Natural killer cell (primary cell): ENCODE measurements around the gene RGMA. TPM values are rescaled to one million over a fixed set of nuclear protein-coding genes. Genes with fewer than 3 reads are reported as not detected.

Source experiments
- ATAC-seq, 3 donors: fragments of 150-1000 bp in 2 of 3; fragments of 200-7000 bp in 1 of 3; cut with Tn5 transposase; 1 replicate in 1 of 3; 2 replicates in 2 of 3; pipeline ENCODE4 v1.10.0; 2021; ENCODE audit warnings: mild to moderate bottlenecking in 2 of 3, moderate library complexity in 2 of 3
- DNase-seq, 2 donors: peaks; one replicate each; pipeline versions ENCODE4 v3.0.0 to v3.0.0-alpha.2; 2013 to 2021; ENCODE audit warnings: mixed read lengths in 1 of 2
- H3K27ac ChIP-seq: one replicate; pipeline ENCODE4 v1.5.1; 2013; ENCODE audit warnings: mild to moderate bottlenecking, low read length
- H3K27me3 ChIP-seq: one replicate; pipeline ENCODE4 v1.6.1; 2013; ENCODE audit warnings: low read length; ENCODE audit not compliant: control insufficient read depth, insufficient read depth
- H3K36me3 ChIP-seq: one replicate; pipeline ENCODE4 v1.6.1; 2013; ENCODE audit warnings: low read length; ENCODE audit not compliant: control insufficient read depth, insufficient read depth
- H3K4me1 ChIP-seq: one replicate; pipeline ENCODE4 v1.6.1; 2013; ENCODE audit warnings: low read length; ENCODE audit not compliant: control insufficient read depth, insufficient read depth
- H3K4me3 ChIP-seq: one replicate; pipeline ENCODE4 v1.5.1; 2013; ENCODE audit warnings: low read length
- H3K9me3 ChIP-seq: one replicate; pipeline ENCODE4 v1.6.1; 2013; ENCODE audit warnings: low read length; ENCODE audit not compliant: control insufficient read depth, insufficient read depth
- H3K27ac Mint-ChIP-seq, 2 donors: one replicate each; pipeline ENCODE4 v1.8.0; 2022; ENCODE audit warnings: mild to moderate bottlenecking in 2 of 2, mixed read lengths in 2 of 2, moderate library complexity in 1 of 2
- H3K27me3 Mint-ChIP-seq, 2 donors: one replicate each; pipeline ENCODE4 v1.8.0; 2022; ENCODE audit warnings: low read depth in 2 of 2, mixed read lengths in 2 of 2
- H3K36me3 Mint-ChIP-seq: one replicate; pipeline ENCODE4 v1.8.0; 2022; ENCODE audit warnings: mixed read lengths
- H3K4me1 Mint-ChIP-seq, 2 donors: one replicate each; pipeline ENCODE4 v1.8.0; 2022; ENCODE audit warnings: mixed read lengths in 2 of 2
- H3K4me3 Mint-ChIP-seq: one replicate; pipeline ENCODE4 v1.8.0; 2022; ENCODE audit warnings: mild to moderate bottlenecking, moderate library complexity, mixed read lengths
- H3K9me3 Mint-ChIP-seq, 2 donors: one replicate each; pipeline ENCODE4 v1.8.0; 2022; ENCODE audit warnings: mixed read lengths in 2 of 2
- CTCF ChIP-seq: fragments of 200-600 bp; IDR thresholded peaks from one replicate; pipeline ENCODE4 v1.8.0; 2022; ENCODE audit warnings: antibody characterized with exemption
- WGBS: methylation state at CpG from one replicate; pipeline ENCODE4 v1.1.7; 2013; ENCODE audit warnings: missing lambda C conversion rate; ENCODE audit not compliant: insufficient coverage; 5-methylcytosine and 5-hydroxymethylcytosine counted together
- intact Hi-C: fragments of 100-400 bp; cut with micrococcal nuclease; formaldehyde crosslinking; loops from one replicate; pipeline ENCODE4 v1.14.2; 2022
- total RNA-seq, 4 donors: library from RNA; stranded (reverse); fragments of 120-200 nt in 1 of 4; gene quantifications; one replicate each; pipeline versions ENCODE4 v1.2.3 to v1.2.4, GENCODE V29; 2013 to 2022

The RGMA gene
- total RNA-seq, 3 donors from 2014 or later (not counting 1 experiment from before 2014, with no cell fraction given) = not detected

DNA sequence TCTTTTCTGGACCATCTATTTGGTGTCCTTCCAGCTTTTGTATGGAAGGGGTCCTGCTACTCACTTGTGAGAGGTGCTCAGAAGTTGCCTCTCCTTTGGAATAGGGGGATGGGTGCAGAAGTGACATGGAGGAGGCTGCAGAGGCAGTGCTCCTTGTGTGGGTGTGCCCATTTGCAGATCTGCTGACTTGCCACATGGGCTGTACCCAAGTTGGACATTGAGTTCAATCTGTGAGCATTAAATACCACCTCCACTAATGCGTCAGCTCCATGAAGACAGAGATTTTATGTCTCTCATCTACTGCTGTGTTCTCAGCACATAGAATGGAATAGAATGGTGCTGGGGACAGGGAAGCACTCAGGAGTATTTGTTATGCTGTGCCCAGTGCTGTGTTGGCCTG, 76.2 kb downstream of the RGMA start:
- H3K27me3 ChIP-seq = no peaks in the 10 kb centered on the region
- Mint-ChIP-seq H3K36me3 (peaks cover 59% of the 10 kb centered on the region), H3K9me3 (no peaks in the 10 kb centered on the region), H3K4me3 (no peak overlapping the region), H3K27me3 (no peaks in the 10 kb centered on the region), H3K27ac (peak overlapping the region; percentile 43 to 56), H3K4me1 (peaks cover 8 to 20% of the 10 kb centered on the region in 2 donors)
- no peak overlapping the region for H3K27ac ChIP-seq
- ATAC-seq (no peak), DNase-seq (no peak)
- TF ChIP-seq CTCF = no peak
- WGBS = 100% methylated on average over 1 of the region's 1 CpG
- H3K4me3 ChIP-seq = no peak overlapping the region
- H3K36me3 ChIP-seq = peaks cover 98% of the 10 kb centered on the region
- no peaks in the 10 kb centered on the region for H3K4me1 ChIP-seq
- H3K9me3 ChIP-seq = no peaks in the 10 kb centered on the region
- intact Hi-C loops = no loop called here

GRCh38 chr15:93007994-93008393, 81.0 kb downstream of the RGMA start:
- Mint-ChIP-seq H3K27me3 (no peaks in the 10 kb centered on the region), H3K4me3 (no peak overlapping the region), H3K9me3 (no peaks in the 10 kb centered on the region), H3K36me3 (peaks cover 47% of the 10 kb centered on the region), H3K4me1 (peaks cover 6 to 17% of the 10 kb centered on the region in 2 donors), H3K27ac (peak overlapping the region; percentile 20 to 69)
- Histone ChIP-seq H3K4me1 (no peaks in the 10 kb centered on the region), H3K4me3 (no peak overlapping the region), H3K36me3 (peaks cover 93% of the 10 kb centered on the region), H3K27me3 (no peaks in the 10 kb centered on the region), H3K27ac (no peak overlapping the region), H3K9me3 (no peaks in the 10 kb centered on the region)
- no peak for TF ChIP-seq CTCF
- intact Hi-C loops = no loop called here
- no peak for ATAC-seq
- WGBS = 77% methylated on average over 3 of the region's 3 CpGs
- DNase-seq = no peak

GRCh38 chr15:93005133-93005532, 83.9 kb downstream of the RGMA start:
- peak overlapping the region; percentile 60 to 79 for H3K27ac Mint-ChIP-seq
- DNase-seq (no peak), ATAC-seq (no peak)
- peaks cover 47% of the 10 kb centered on the region for H3K36me3 Mint-ChIP-seq
- intact Hi-C loops = no loop called here
- TF ChIP-seq CTCF = no peak
- H3K9me3 ChIP-seq = no peaks in the 10 kb centered on the region
- no peaks in the 10 kb centered on the region for H3K27me3 Mint-ChIP-seq
- WGBS = 100% methylated on average over 4 of the region's 4 CpGs
- peaks cover 94% of the 10 kb centered on the region for H3K36me3 ChIP-seq
- no peaks in the 10 kb centered on the region for H3K9me3 Mint-ChIP-seq
- H3K4me3 Mint-ChIP-seq = no peak overlapping the region
- no peak overlapping the region for H3K4me3 ChIP-seq
- H3K27ac ChIP-seq = no peak overlapping the region
- no peaks in the 10 kb centered on the region for H3K27me3 ChIP-seq
- H3K4me1 Mint-ChIP-seq = peaks cover 11 to 18% of the 10 kb centered on the region in 2 donors
- no peaks in the 10 kb centered on the region for H3K4me1 ChIP-seq

- no peak for DNase-seq
- no peaks in the 10 kb centered on the region for H3K27me3 ChIP-seq
- peaks cover 58% of the 10 kb centered on the region for H3K36me3 Mint-ChIP-seq
- no peak for TF ChIP-seq CTCF
- no peak overlapping the region for H3K27ac ChIP-seq
- WGBS = 98% methylated on average over 2 of the region's 2 CpGs
- H3K36me3 ChIP-seq = peaks cover 93% of the 10 kb centered on the region
- intact Hi-C loops = loop anchor here (2.0 kb wide), 1 partner anchor 75 kb away; no protein-coding TSS in a partner anchor
- H3K4me3 ChIP-seq = no peak overlapping the region
- no peak overlapping the region for H3K4me3 Mint-ChIP-seq
- H3K27me3 Mint-ChIP-seq = no peaks in the 10 kb centered on the region
- H3K9me3 Mint-ChIP-seq = no peaks in the 10 kb centered on the region
- peak overlapping the region; percentile 46 to 47 for H3K27ac Mint-ChIP-seq
- H3K4me1 Mint-ChIP-seq = peaks cover 11 to 12% of the 10 kb centered on the region in 2 donors
- H3K4me1 ChIP-seq = no peaks in the 10 kb centered on the region
- ATAC-seq = no peak
- no peaks in the 10 kb centered on the region for H3K9me3 ChIP-seq
Measured at GRCh38 chr15:93001881-93002280, 87.1 kb downstream of the RGMA start.
